PFSK-1 (cell line): Measurements from ENCODE around the gene SNX10.

Experiments
- FOXP2 ChIP-seq: optimal IDR thresholded peaks from 2 replicates; pipeline ENCODE3; 2011; ENCODE audit warnings: borderline replicate concordance, control low read depth, inconsistent platforms; ENCODE audit not compliant: insufficient read depth; ENCODE audit errors: extremely low read length, extremely low read depth
- POLR2AphosphoS5 ChIP-seq: IDR thresholded peaks from 2 replicates; pipeline ENCODE4 v1.6.1; 2012; ENCODE audit warnings: low read depth, mild to moderate bottlenecking, control low read depth, low read length, moderate library complexity
- SIN3A ChIP-seq: IDR thresholded peaks from 2 replicates; pipeline ENCODE4 v1.6.1; 2012; ENCODE audit warnings: mild to moderate bottlenecking, low read length, moderate library complexity, borderline replicate concordance; ENCODE audit not compliant: insufficient read depth
- TAF1 ChIP-seq: IDR thresholded peaks from 2 replicates; pipeline ENCODE4 v1.6.1; 2012; ENCODE audit warnings: low read length, control low read depth, borderline replicate concordance; ENCODE audit not compliant: insufficient read depth
- TF ChIP-seq, protein P1 (sequence below), 2 experiments: IDR thresholded peaks; 2 replicates each; pipeline versions ENCODE4 v1.6.1 to v1.8.0; 2011 to 2012; ENCODE audit warnings: low read depth in 2 of 2, low read length in 2 of 2, control low read depth in 1 of 2, inconsistent platforms in 1 of 2, mild to moderate bottlenecking in 1 of 2, moderate library complexity in 1 of 2; ENCODE audit not compliant: insufficient read depth in 1 of 2

Gene SNX10

DNA sequence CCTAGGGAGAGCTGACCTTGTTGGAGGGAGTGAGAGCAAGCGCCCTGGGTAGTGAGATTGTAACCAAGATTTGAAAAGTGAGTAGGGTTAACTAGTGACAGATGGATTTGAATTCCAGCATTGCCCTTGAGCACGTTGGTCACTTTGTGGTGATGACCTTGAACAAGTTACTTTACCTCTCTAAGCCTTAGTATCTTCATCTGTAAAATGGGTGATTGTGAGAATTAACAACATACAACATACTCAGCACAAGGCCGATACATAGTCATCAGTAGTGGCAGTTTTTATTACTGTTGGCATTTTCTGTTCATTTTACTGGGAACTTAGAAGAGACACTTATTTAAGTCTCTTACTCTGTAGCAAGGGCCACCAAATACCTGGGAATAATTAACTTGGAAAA is 25.5 kb downstream of the SNX10 start:
- TF ChIP-seq, protein P1, sequence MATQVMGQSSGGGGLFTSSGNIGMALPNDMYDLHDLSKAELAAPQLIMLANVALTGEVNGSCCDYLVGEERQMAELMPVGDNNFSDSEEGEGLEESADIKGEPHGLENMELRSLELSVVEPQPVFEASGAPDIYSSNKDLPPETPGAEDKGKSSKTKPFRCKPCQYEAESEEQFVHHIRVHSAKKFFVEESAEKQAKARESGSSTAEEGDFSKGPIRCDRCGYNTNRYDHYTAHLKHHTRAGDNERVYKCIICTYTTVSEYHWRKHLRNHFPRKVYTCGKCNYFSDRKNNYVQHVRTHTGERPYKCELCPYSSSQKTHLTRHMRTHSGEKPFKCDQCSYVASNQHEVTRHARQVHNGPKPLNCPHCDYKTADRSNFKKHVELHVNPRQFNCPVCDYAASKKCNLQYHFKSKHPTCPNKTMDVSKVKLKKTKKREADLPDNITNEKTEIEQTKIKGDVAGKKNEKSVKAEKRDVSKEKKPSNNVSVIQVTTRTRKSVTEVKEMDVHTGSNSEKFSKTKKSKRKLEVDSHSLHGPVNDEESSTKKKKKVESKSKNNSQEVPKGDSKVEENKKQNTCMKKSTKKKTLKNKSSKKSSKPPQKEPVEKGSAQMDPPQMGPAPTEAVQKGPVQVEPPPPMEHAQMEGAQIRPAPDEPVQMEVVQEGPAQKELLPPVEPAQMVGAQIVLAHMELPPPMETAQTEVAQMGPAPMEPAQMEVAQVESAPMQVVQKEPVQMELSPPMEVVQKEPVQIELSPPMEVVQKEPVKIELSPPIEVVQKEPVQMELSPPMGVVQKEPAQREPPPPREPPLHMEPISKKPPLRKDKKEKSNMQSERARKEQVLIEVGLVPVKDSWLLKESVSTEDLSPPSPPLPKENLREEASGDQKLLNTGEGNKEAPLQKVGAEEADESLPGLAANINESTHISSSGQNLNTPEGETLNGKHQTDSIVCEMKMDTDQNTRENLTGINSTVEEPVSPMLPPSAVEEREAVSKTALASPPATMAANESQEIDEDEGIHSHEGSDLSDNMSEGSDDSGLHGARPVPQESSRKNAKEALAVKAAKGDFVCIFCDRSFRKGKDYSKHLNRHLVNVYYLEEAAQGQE (IDR thresholded peaks at IDR 0.05; ENCODE audit: insufficient read depth in 1 of 2, low read depth in 2 of 2, low read length in 2 of 2), result no peak
- no peak for TF ChIP-seq POLR2AphosphoS5
- no peak for TF ChIP-seq FOXP2
- no peak for TF ChIP-seq SIN3A
- no peak for TF ChIP-seq TAF1

DNA sequence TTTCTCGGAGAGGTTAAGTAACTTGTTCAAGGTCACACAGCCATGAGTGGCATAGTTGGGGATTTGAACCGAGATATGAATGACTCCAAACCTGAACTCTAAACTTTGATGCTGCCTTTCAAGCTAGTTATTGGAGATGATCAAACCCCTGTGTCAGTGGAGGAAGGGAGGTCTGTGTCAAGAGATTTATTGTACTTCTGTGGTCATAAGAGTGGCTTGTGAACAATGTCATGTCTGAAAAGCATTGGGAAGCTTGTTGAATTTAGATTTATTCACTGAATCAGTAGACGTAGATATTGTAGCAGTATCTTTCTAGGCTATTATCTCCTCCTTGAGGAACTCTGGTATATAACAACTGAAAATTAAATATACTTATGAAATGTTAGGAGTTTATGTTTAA is 27.3 kb downstream of the SNX10 start:
- TF ChIP-seq TAF1, result no peak
- no peak for TF ChIP-seq POLR2AphosphoS5

DNA sequence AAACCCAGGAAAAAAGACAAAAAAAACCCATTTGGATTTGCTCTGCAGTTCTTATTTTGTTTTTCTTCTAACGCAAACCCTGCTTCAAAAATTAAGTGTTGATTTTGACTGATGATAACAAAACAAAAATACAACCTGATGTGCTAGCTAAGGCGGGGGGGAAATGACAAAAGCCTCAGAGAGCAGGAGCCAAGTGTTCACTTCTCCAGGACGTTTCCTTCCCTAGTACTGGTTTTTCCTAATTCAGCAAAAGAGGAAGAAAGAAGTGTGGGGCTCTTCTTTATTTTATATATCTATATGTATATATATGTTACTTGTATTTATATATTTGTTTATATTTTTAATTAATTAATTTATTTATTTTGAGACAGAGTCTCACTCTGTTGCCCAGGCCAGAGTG is 28.0 kb downstream of the SNX10 start:
- TF ChIP-seq SIN3A (no peak), TAF1 (no peak), POLR2AphosphoS5 (no peak), FOXP2 (no peak)
- TF ChIP-seq, protein P1 (IDR thresholded peaks at IDR 0.05; ENCODE audit: insufficient read depth in 1 of 2, low read depth in 2 of 2, low read length in 2 of 2), result no peak

DNA sequence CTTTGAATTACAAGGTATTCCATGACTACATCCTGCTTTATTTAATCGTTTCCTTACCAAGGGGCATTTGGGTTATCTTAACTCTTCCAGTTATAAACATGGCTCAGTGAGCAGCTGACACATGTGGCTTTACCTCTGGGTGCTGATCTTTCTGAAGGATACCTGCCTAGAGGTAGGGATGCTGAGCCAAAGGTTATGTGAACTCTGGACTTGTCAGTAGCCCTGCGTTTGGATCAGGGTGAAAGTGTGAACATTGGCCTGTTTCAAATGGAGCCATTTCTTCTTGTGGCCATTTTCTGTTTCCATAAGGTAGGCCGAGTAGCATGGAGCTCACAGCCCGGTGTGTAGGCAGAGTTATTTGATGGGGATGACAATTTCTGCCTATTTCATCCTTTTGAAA is 29.2 kb downstream of the SNX10 start:
- TF ChIP-seq SIN3A (no peak), FOXP2 (no peak), POLR2AphosphoS5 (no peak), TAF1 (no peak)
- TF ChIP-seq, protein P1 (IDR thresholded peaks at IDR 0.05; ENCODE audit: insufficient read depth in 1 of 2, low read depth in 2 of 2, low read length in 2 of 2), result no peak

DNA sequence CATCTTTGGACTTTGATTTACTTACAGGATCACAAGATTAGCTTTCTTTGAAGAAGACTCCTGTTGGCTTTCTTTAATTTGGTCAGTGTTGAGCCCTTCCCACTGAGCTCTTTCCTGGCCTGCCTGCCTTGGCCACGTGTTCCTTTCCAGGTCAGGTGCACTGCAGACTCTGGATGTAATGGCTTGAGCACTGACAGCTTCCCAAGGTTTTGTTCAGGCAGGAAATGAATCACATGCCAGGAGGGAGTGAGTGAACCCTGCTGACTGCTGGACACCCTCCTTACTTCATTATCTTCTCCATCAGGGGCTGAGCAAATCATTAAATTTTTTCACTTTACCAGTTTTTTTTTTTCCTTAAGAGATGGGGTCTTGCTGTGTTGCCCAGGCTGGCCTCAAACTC is 29.8 kb downstream of the SNX10 start:
- no peak for TF ChIP-seq SIN3A
- TF ChIP-seq, protein P1 (IDR thresholded peaks at IDR 0.05; ENCODE audit: insufficient read depth in 1 of 2, low read depth in 2 of 2, low read length in 2 of 2), result peak in 1 of 2 experiments; percentile 18; a peak in 1 of 4 replicates
- no peak for TF ChIP-seq FOXP2
- TF ChIP-seq TAF1, result no peak
- no peak for TF ChIP-seq POLR2AphosphoS5

DNA sequence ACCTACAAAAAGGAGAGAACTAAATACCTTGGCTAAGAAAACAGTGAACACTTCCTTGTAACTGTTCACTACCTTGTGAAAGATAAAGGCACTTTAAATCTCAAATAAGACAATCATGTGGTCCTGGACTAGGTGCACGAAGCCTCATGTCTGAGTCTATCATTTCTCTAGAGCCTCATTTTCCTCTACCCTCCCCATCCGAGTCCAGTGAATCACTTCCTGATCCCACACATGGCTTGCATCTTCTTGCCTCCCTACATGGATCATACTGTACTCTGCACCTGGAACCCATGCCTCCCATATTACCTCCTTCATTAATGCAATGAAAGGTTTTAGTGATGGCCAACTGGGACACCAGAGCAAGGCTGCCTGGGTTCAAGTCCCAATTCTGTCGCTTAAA is 34.5 kb downstream of the SNX10 start:
- TF ChIP-seq, protein P1 (IDR thresholded peaks at IDR 0.05; ENCODE audit: insufficient read depth in 1 of 2, low read depth in 2 of 2, low read length in 2 of 2), result no peak
- TF ChIP-seq FOXP2 (no peak), POLR2AphosphoS5 (no peak), SIN3A (no peak), TAF1 (no peak)
